RPMI8226 (cell line): Measurements from ENCODE around the gene DDA1.
"Not testable (repeated sequence)": the region's sequence is repeated elsewhere in the genome, so short reads cannot be mapped to it uniquely, and the experiment has no call there.

Experiments used
- DNase-seq: peaks from one replicate; pipeline ENCODE4 v3.0.0-alpha.2; 2015

The DDA1 gene

GRCh38 chr19:17289489-17289888 lies 19.9 kb upstream of the DDA1 start:
- DNase-seq, result peak; percentile 79

- peak; percentile 81 for DNase-seq
Measured at GRCh38 chr19:17292301-17293074, 16.9 kb upstream of the DDA1 start.

GRCh38 chr19:17293605-17294004 lies 15.8 kb upstream of the DDA1 start:
- no peak for DNase-seq

GRCh38 chr19:17294051-17294891 lies 15.1 kb upstream of the DDA1 start:
- DNase-seq, result peak; percentile 28

GRCh38 chr19:17295551-17295950 lies 13.8 kb upstream of the DDA1 start:
- DNase-seq, result not testable (repeated sequence)

- DNase-seq, result no peak
Measured at GRCh38 chr19:17296273-17296672, 13.1 kb upstream of the DDA1 start.

- no peak for DNase-seq
Measured at GRCh38 chr19:17296976-17297375, 12.4 kb upstream of the DDA1 start.

- DNase-seq, result no peak
Measured at GRCh38 chr19:17300992-17301619, 8.3 kb upstream of the DDA1 start.

- peak; percentile 28 for DNase-seq
Measured at GRCh38 chr19:17302391-17303166, 6.8 kb upstream of the DDA1 start.

- peak; percentile 97 for DNase-seq
Measured at GRCh38 chr19:17303167-17303939, 6.0 kb upstream of the DDA1 start, which contains the start of gene ABHD8. Gene ABHD8 (minus strand): TSS chr19:17303425. CDS start chr19:17301616, 1,809 bp downstream.

- no peak for DNase-seq
Measured at GRCh38 chr19:17303940-17304267, 5.5 kb upstream of the DDA1 start.

GRCh38 chr19:17304386-17305215 lies 4.8 kb upstream of the DDA1 start:
- DNase-seq, result no peak

- no peak for DNase-seq
Measured at GRCh38 chr19:17305216-17305516, 4.2 kb upstream of the DDA1 start.

GRCh38 chr19:17305517-17306284 lies 3.7 kb upstream of the DDA1 start, which contains the start of gene MRPL34:
Gene MRPL34 (plus strand): TSS chr19:17305872. CDS start chr19:17305893, 21 bp downstream.
- DNase-seq, result peak; percentile 99

GRCh38 chr19:17306285-17306714 lies 3.1 kb upstream of the DDA1 start:
- no peak for DNase-seq

GRCh38 chr19:17307876-17308377 lies 1.4 kb upstream of the DDA1 start:
- no peak for DNase-seq

GRCh38 chr19:17309965-17310461 lies 650 bp downstream of the DDA1 start:
- no peak for DNase-seq

GRCh38 chr19:17311455-17312188 lies 2.3 kb downstream of the DDA1 start:
- no peak for DNase-seq
